ENCODE measurements around the gene L3MBTL4. TPM values are rescaled to one million over a fixed set of nuclear protein-coding genes. Genes with fewer than 3 reads are reported as not detected.

Gene L3MBTL4
- total RNA-seq, 3 donors from 2014 or later, result 7.8 to 23.0 (median 19.7) TPM

- no peaks in the 10 kb centered on the region for H3K4me1 ChIP-seq
- no peak for TF ChIP-seq CTCF (IDR thresholded peaks at IDR 0.05)
- TF ChIP-seq POLR2A (IDR thresholded peaks at IDR 0.05), result no peak
- no peak for TF ChIP-seq POLR2AphosphoS5 (IDR thresholded peaks at IDR 0.05)
- H3K4me3 ChIP-seq, result no peak overlapping the region
- no peaks in the 10 kb centered on the region for H3K9me3 ChIP-seq
- intact Hi-C loops (cut with DNase I; ENCODE audit: low total_unique reads), result no loop called here
- DNase-seq (ENCODE audit: low spot score in 2 of 2), result no peak
- H3K27ac ChIP-seq, result no peak overlapping the region
- H3K27me3 ChIP-seq, result no peaks in the 10 kb centered on the region
- no peaks in the 10 kb centered on the region for H3K36me3 ChIP-seq
These were observed 463.1 kb downstream of the L3MBTL4 start for GRCh38 chr18:5951515-5952091.

- no peak overlapping the region for H3K27ac ChIP-seq
- no peaks in the 10 kb centered on the region for H3K27me3 ChIP-seq
- intact Hi-C loops (cut with DNase I; ENCODE audit: low total_unique reads), result no loop called here
- no peaks in the 10 kb centered on the region for H3K4me1 ChIP-seq
- H3K9me3 ChIP-seq, result no peaks in the 10 kb centered on the region
- TF ChIP-seq POLR2AphosphoS5 (IDR thresholded peaks at IDR 0.05) (no peak), CTCF (IDR thresholded peaks at IDR 0.05) (no peak), POLR2A (IDR thresholded peaks at IDR 0.05) (no peak)
- no peak overlapping the region for H3K4me3 ChIP-seq
- H3K36me3 ChIP-seq, result no peaks in the 10 kb centered on the region
- no peak for DNase-seq (ENCODE audit: low spot score in 2 of 2)
These were observed 465.9 kb downstream of the L3MBTL4 start for GRCh38 chr18:5948781-5949180.

GRCh38 chr18:5948237-5948636 lies 466.5 kb downstream of the L3MBTL4 start:
- no peaks in the 10 kb centered on the region for H3K27me3 ChIP-seq
- no peaks in the 10 kb centered on the region for H3K9me3 ChIP-seq
- no peaks in the 10 kb centered on the region for H3K36me3 ChIP-seq
- H3K4me1 ChIP-seq, result no peaks in the 10 kb centered on the region
- no peak overlapping the region for H3K27ac ChIP-seq
- no peak for DNase-seq (ENCODE audit: low spot score in 2 of 2)
- H3K4me3 ChIP-seq, result no peak overlapping the region
- TF ChIP-seq POLR2AphosphoS5 (IDR thresholded peaks at IDR 0.05), result no peak
- no peak for TF ChIP-seq CTCF (IDR thresholded peaks at IDR 0.05)
- no peak for TF ChIP-seq POLR2A (IDR thresholded peaks at IDR 0.05)
- intact Hi-C loops (cut with DNase I; ENCODE audit: low total_unique reads), result no loop called here

- Histone ChIP-seq H3K27me3 (no peaks in the 10 kb centered on the region), H3K4me1 (no peaks in the 10 kb centered on the region), H3K36me3 (no peaks in the 10 kb centered on the region), H3K9me3 (no peaks in the 10 kb centered on the region), H3K27ac (no peak overlapping the region), H3K4me3 (no peak overlapping the region)
- DNase-seq (ENCODE audit: low spot score in 2 of 2), result no peak
- intact Hi-C loops (cut with DNase I; ENCODE audit: low total_unique reads), result no loop called here
- TF ChIP-seq CTCF (IDR thresholded peaks at IDR 0.05) (no peak), POLR2AphosphoS5 (IDR thresholded peaks at IDR 0.05) (no peak), POLR2A (IDR thresholded peaks at IDR 0.05) (no peak)
These were observed 470.3 kb downstream of the L3MBTL4 start for GRCh38 chr18:5944448-5944847.

- no peaks in the 10 kb centered on the region for H3K9me3 ChIP-seq
These were observed 471.2 kb downstream of the L3MBTL4 start for GRCh38 chr18:5943514-5943913.

More at GRCh38 chr18:5943514-5943913, 471.2 kb downstream of the L3MBTL4 start:
- TF ChIP-seq POLR2AphosphoS5 (IDR thresholded peaks at IDR 0.05) (no peak), CTCF (IDR thresholded peaks at IDR 0.05) (no peak), POLR2A (IDR thresholded peaks at IDR 0.05) (no peak)
- Histone ChIP-seq H3K36me3 (no peaks in the 10 kb centered on the region), H3K4me1 (no peaks in the 10 kb centered on the region), H3K4me3 (no peak overlapping the region), H3K27ac (no peak overlapping the region), H3K27me3 (no peaks in the 10 kb centered on the region)
- intact Hi-C loops (cut with DNase I; ENCODE audit: low total_unique reads), result no loop called here
- no peak for DNase-seq (ENCODE audit: low spot score in 2 of 2)
